GM18505 (cell line): ENCODE results near the gene TFEC.
"Not testable (repeated sequence)": the region's sequence is repeated elsewhere in the genome, so short reads cannot be mapped to it uniquely, and the experiment has no call there.

Source experiments
- ATAC-seq: cut with Tn5 transposase; IDR thresholded peaks from one replicate; pipeline ENCODE4 v1.9.1; 2021; ENCODE audit not compliant: unreplicated experiment
- POLR2A ChIP-seq: IDR thresholded peaks from 4 replicates; pipeline ENCODE4 v1.6.1; 2011; ENCODE audit warnings: borderline replicate concordance; ENCODE audit not compliant: insufficient read depth, insufficient read length; ENCODE audit errors: extremely low read depth

The TFEC gene

GRCh38 chr7:115973406-115973805 is 57.2 kb downstream of the TFEC start:
- no peak for TF ChIP-seq POLR2A
- ATAC-seq = no peak

- no peak for TF ChIP-seq POLR2A
- no peak for ATAC-seq
These were observed 59.1 kb downstream of the TFEC start for GRCh38 chr7:115971506-115971905.

- TF ChIP-seq POLR2A = no peak
- no peak for ATAC-seq
These were observed 62.0 kb downstream of the TFEC start for GRCh38 chr7:115968596-115968995.

- TF ChIP-seq POLR2A = no peak
- no peak for ATAC-seq
These were observed 62.4 kb downstream of the TFEC start for GRCh38 chr7:115968171-115968570.

GRCh38 chr7:115965796-115966475 is 64.6 kb downstream of the TFEC start:
- TF ChIP-seq POLR2A = no peak
- no peak for ATAC-seq

GRCh38 chr7:115965236-115965635 is 65.3 kb downstream of the TFEC start:
- TF ChIP-seq POLR2A = no peak
- ATAC-seq = no peak

GRCh38 chr7:115964799-115965198 is 65.8 kb downstream of the TFEC start:
- no peak for TF ChIP-seq POLR2A
- no peak for ATAC-seq

- ATAC-seq = no peak
- no peak for TF ChIP-seq POLR2A
These were observed 68.2 kb downstream of the TFEC start for GRCh38 chr7:115962340-115962739.

GRCh38 chr7:115953592-115954255 is 76.8 kb downstream of the TFEC start:
- ATAC-seq = no peak
- TF ChIP-seq POLR2A = no peak

- ATAC-seq = no peak
- TF ChIP-seq POLR2A = no peak
These were observed 77.7 kb downstream of the TFEC start for GRCh38 chr7:115952832-115953231.

- no peak for ATAC-seq
- no peak for TF ChIP-seq POLR2A
These were observed 79.0 kb downstream of the TFEC start for GRCh38 chr7:115951547-115951946.

- no peak for TF ChIP-seq POLR2A
- ATAC-seq = no peak
These were observed 88.8 kb downstream of the TFEC start for GRCh38 chr7:115941703-115942268.

- no peak for TF ChIP-seq POLR2A
- no peak for ATAC-seq
These were observed 90.0 kb downstream of the TFEC start for GRCh38 chr7:115940460-115941060.

- no peak for TF ChIP-seq POLR2A
- ATAC-seq = no peak
These were observed 92.6 kb downstream of the TFEC start for GRCh38 chr7:115937960-115938359.

- ATAC-seq = no peak
- no peak for TF ChIP-seq POLR2A
These were observed 97.1 kb downstream of the TFEC start for GRCh38 chr7:115933471-115933870.

GRCh38 chr7:115932880-115933279 is 97.7 kb downstream of the TFEC start:
- no peak for ATAC-seq
- TF ChIP-seq POLR2A = no peak

GRCh38 chr7:115930184-115930583 is 100.4 kb downstream of the TFEC start:
- ATAC-seq = not testable (repeated sequence)

- not testable (repeated sequence) for ATAC-seq
These were observed 100.8 kb downstream of the TFEC start for GRCh38 chr7:115929736-115930135.
